ENCODE results near the gene REL.
A peak's percentile ranks its signal among the peaks of the same experiment; 100 is the strongest.
"Not testable (repeated sequence)": the region's sequence is repeated elsewhere in the genome, so short reads cannot be mapped to it uniquely, and the experiment has no call there.

The REL gene

DNA sequence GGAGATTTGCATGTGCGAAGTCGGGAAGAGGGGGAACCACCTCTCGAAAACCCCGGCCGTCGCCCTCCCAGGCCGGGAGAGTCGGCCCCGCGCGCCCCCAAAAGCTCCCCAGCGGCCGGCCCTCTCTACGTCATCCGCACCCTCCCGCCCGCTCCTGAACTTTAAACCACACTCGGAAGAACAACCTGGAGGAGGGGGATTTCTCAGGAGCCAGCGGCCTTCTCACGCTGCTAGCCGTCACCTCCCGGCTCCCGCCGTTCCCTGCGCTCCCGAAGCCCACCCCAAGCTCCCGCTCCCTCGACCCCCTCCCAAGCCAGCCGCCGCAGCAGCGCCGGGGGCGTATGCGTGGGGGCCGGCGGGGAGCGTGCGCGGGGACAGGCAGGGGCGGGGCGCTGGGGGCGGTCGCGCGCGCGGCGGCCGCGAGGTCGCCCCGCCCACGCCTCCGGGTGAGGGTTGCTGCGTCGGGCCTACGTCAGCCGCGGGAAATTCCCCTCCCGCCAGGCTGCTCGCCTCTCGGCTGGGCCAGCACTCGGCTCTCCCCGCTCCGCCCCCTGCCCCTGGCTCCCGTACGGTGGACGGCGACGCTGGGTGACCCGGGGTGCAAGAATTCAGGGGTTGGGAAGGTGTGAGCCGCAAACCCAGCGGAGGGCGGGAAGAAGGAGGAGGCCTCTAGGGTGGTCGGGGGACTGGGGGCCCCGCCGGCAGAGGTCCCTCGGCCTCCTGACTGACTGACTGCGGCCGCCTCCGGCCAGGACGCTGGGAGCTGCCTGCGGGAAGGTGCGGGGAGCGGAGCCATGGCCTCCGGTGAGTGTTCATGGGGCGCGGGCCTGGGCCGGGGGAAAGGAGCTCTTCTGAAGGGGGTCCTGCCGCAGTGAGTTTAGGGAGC, at the start of gene REL:
TSS of gene REL (plus strand) at position 528 of the 886 bp plus-strand sequence. CDS start at position 795, 267 bp downstream.
- DNase-seq (ENCODE audit: low spot score), result peak; percentile 92

DNA sequence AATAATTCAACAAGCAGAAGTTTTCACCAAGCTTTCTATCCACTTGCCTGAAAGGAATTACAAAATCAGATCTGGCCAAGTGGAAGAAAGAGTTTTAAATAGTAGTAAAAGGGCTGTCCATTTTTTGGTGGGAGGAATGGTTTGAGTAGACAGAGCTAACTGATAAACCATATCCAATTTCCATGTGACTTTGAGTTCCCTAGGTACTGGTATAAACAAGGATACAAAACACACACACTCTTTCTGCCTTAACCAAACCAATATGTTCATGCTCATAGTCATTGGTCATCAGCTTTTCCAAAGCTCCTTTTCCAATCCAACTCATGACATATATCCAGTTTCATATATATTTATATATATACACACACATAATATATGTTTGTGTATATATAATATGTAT, 49.5 kb upstream of the REL start:
- DNase-seq (ENCODE audit: low spot score), result no peak

DNA sequence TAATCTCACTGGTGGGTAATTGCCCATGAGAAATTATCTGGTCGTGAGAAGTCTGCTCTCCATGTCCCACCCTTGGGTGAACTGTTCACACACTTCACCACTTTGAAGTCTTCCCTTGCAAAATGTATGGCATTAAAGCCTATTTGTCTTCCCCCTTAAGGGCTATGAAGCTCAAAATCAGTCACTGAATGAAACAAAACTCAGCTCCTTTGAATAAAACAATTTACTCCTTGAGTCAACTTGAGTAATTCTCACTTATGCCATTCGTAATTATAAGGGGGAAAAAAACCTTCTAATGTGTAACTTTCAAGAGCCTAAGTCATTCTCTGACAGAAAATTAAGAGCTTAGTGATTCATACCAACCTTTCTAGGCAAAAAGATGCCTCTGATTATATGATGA, 48.8 kb upstream of the REL start:
- DNase-seq (ENCODE audit: low spot score), result no peak

DNA sequence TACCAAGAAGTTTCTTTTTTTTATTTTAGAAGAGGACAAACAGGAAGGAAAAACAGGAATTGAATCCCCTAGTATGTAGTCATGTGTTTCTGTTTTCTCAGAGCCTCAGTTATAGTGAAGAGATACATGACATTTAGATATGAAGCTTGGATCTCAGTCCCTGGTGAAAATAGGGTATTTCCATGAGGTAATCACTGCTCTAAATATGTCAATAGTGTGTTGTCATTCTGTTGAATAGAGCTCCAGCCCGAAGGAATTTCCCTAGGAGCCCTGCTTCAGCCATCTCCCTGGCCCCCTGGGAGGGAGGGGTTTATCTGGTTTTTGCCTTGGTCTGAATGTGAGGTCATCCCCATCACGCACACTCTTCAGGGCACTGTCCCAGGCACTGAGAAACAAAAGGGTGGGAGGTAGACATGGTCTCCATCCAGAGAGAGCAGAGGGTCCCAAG, 47.1 kb upstream of the REL start:
- no peak for DNase-seq (ENCODE audit: low spot score)

DNA sequence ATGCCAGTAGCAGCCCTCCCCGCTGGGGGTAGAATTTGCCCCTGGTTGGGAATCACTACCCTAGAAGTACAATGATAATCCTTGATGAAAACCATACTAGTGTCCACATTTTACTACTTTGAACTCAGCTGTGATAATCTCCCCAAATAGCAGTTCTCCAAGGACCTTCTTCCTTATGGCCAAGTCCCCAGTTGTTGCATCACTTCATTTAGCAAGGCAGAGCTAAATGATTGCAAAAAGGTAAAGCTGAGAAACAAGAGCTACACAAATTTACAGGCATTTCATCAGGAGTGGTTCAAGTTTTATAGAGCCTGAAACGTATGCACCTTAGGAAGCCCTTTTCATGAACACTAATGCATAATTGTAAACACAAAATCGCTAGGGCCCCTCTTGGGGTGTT, 44.9 kb upstream of the REL start:
- DNase-seq (ENCODE audit: low spot score), result no peak

DNA sequence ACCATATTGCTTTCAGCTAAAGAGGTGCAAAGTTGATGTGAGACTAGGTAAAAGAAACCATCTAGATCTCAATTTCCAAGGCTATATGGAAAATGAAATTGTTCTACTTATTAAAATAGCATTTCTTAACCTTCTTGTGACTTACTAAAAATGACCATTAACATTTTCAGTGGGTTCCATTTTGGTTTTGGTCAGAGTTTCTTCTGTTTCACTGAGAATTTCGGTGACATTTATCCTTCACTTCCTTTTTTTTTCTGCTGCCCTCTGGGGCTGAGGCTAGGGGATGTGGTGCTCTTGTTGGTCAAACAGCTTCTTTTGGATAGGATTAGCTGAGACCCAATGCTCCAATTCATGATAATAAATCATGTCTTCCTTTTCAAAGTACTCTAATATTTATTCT, 44.3 kb upstream of the REL start:
- no peak for DNase-seq (ENCODE audit: low spot score)

DNA sequence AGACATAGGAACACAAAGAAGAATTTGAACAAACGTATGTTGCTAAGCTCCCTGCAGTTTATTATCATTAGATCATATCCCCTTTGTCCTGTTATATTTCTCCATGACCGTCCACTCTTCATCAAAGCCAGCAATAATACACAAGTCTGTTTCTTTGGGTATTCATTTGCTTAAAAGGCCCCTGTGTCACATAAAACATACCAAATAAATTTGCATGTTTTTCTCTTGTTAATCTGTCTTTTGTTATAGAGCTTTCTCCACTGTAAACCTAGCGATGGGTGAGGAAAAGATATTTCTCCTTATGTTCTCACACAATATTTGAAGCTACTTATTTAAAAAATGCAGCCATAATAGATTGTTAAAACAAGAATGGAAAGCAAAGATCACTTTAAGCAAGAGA, 42.9 kb upstream of the REL start:
- no peak for DNase-seq (ENCODE audit: low spot score)

DNA sequence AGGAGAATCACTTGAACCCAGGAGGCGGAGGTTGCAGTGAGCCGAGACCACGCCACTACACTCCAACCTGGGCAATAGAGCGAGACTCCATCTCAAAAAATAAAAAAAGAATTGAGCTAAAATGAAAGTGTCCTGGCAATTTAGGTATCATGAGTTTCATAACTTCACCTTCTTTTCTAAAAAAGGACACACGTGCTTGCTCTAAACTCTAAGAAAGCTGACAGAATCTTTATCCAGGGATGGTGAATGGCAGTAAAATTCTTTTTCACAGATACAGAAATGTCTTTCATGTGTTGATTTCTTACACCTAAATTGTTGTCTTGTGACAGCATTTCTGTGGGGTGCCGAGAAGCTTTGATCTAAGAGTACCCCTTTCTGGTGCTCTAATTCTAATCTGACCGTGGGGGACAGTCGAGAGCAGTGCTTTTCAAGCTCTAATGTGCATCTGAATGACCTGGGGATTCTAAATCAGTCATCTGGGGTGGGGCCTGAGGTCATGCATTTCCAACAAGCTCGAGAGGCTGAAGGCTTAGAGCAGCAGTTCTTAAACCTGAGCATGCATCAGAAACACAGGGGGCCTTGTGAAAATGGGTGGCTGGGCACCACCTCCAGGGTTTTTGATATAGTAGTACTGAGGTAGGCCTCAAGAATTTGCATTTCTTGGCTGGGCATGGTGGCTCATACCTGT, 42.1 kb upstream of the REL start:
- no peak for DNase-seq (ENCODE audit: low spot score)

DNA sequence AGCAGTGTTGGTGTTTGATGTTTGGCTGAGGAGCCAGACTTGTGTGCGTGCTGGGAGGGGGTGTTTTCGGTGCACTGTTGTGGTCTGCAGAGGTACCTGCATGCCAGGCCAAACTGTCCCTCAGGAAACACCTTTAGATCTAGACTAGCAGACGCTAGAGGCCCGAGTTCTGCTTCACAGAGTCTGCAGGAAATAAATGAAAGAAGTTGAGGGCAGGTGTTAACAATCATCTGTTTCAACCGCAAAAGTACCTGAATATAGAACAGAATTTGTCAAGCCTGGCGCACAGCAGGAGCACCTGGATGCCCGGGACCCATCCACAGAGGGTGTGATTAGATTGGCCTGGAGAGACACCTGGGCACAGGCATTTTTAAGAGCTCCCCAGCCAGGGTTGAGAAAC, 40.5 kb upstream of the REL start:
- no peak for DNase-seq (ENCODE audit: low spot score)

DNA sequence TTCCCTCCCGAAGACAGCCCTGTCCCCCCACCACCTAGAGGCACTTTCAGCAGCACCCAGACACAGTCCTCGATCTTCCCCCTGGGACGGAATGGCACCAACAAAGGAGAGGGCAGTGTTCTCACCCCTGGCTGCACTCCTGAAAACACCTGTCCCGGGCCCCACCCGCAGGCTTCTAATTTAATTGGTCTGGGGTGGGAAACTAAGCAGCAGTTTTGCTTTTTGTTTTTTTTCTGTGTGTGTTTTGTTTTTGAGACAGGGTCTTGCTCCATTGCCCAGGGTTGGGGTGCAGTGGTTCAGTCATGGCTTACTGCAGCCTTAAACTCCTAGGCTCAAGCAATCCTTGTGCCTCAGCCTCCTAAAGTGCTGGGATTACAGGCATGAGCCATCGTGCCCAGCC, 38.4 kb upstream of the REL start:
- no peak for DNase-seq (ENCODE audit: low spot score)

DNA sequence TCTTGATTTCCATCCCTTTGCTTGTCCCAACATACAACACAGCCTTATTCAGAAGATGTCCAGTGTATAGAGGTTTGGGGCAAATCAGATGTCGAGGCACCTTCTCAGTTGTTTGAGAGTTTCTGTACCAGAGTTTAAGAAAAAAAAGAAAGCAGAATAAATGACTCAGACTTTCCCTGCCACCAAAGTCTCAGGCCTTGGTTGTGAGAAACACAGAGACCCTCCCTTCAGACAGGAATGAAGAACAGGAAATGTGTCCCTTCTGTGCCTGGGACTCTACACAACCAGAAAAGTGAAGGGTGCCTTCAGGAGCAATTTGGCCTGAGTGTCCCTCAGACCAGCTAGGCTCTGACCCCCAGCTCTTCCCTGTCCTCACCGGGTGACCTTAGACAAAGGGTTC, 37.3 kb upstream of the REL start:
- no peak for DNase-seq (ENCODE audit: low spot score)

DNA sequence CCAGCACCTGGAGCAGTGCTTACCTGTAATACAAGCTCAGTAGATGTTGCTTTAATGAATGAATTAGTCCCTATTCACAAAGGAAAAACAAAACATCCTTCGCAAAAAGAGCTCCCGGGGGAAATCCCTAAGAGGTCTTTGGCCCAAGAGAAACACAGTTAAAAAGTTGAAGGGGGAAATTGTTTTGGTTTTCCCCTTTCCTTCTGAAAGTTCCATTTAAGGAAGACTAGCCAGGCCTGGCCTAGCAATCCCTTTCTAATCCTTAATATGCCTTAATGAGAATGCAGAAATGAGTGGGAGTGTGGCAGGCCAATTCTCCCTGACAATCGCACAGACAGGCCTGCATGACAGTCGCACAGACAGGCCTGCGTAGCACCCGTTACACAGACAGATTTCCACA, 33.5 kb upstream of the REL start:
- DNase-seq (ENCODE audit: low spot score), result no peak

DNA sequence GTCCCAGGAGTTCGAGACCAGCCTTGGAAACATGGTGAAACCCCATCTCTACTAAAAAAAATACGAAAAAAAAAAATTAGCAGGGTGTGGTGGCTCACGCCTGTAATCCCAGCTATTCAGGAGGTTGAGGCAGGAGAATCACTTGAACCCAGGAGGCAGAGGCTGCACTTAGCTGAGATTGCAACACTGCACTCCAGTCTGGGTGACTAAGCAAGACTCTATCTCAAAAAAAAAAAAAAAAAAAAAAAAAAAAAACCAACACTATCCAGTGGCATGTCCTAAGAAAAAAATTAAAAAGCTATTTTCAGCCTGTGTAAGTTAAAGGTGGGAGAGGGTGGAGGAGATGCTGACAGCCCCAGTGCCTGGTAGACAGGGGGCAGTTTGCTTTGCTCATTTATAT, 32.2 kb upstream of the REL start:
- no peak for DNase-seq (ENCODE audit: low spot score)

DNA sequence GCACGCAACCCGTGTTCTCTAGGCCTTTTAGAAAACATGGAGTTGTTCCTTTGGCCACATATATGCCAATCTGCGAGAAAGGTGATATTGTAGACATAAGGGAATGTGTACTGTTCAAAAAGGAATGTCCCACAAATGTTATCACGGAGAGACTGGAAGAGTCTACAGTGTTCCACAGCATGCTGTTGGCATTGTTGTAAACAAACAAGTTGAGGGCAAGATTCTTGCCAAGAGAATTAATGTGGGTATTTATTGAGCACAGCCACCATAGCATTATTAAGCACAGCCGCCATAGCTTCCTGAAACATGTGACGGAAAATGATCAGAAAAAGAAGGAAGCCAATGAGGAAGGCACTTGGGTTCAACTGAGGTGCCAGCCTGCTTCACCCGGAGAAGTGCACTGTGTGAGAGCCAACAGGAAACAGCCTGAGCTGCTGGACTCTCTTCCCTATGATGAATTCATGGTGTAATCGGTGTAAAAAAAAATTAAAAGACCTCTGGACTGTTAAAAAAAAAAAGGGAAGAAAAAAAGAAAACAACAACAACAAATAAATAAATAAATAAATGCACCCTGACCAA, 29.0 kb upstream of the REL start:
- no peak for DNase-seq (ENCODE audit: low spot score)

DNA sequence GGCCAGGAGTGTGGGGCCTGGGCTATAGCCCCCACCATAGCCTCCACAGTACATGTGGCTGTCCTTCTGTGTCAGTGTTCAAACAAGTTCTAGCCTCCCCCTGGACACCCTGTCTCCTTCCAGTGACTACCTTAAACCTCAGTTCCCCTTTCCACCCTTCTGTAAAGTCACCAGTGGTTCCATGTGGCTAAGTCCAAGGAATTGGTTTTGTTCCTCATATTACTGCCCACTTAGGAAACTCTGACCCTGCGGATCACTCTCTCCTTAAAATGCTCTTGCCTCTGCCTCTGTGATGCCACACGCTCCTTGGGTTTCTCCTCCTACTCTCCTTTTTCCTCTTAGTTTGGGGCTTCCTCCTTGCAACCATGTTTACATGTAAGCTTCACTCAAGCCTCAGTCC, 27.8 kb upstream of the REL start:
- no peak for DNase-seq (ENCODE audit: low spot score)

DNA sequence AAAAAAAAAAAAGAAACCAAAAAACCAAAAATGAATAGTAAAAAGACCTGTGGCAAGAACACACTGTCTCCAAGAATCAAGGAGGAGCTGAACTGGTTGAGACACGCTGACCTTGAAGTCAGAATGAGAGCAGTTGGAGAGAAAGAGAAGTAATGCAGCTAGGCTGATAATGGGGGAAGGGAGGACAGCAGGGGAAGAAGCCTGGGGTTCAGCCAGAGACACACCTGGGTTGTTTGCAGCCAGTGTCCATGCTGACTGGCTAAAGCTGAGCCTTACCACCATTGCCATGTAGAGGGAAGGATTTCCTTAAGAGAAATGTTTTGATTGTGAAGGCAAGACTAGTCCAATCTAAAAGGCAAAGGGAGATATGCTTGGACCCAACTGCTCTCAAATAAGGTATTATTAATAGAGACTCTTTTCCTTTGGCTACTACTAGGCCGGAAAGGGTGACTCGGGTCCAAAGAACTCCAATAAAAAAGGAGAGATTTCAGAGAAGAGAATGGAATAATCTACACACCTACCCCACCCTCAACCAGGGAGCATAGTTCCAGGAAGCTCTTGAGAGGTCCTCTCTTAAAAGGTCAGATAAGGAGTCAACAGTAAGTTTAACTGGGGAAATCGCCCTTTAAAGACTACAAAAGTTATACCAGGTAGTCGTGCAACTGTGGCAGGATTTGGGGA, 25.2 kb upstream of the REL start:
- DNase-seq (ENCODE audit: low spot score), result no peak

DNA sequence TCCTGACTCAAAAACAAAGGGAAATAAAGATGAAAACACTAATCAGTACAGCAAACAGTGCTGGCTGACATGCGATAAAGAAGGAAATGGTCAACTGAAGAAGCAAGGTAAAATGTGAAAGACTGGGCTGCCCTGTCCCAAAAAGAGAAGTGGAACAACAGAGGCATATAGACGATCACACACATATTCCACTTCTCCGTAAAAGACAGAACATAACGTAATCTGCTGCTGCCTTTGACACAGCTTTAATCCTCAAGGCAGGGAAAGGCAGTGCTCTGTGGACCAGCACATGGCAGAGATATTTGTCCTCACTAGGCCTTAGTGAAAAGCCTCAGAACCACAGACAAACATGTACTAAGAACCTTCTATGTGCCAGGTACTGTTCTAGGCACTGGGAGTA, 24.3 kb upstream of the REL start:
- DNase-seq (ENCODE audit: low spot score), result no peak

DNA sequence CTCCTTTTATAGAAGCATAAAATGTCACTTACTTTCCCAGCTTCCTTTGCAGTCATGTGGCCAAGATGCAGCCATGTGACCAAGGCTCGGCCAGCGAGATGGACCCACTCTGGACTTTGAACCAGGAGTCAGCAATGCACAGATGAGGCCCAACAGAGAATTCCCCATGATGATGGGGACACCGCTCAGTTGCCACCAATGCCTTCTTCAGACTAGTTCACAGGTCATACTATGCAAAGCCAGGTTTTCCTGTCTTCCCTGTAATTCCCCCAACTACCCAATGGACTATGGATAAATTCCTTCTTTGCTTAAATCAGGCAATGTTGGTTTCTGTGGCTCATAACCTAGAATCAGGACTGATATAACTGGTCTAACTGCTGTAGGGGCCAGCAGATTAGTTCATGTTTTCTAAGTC, 22.5 kb upstream of the REL start:
- no peak for DNase-seq (ENCODE audit: low spot score)

DNA sequence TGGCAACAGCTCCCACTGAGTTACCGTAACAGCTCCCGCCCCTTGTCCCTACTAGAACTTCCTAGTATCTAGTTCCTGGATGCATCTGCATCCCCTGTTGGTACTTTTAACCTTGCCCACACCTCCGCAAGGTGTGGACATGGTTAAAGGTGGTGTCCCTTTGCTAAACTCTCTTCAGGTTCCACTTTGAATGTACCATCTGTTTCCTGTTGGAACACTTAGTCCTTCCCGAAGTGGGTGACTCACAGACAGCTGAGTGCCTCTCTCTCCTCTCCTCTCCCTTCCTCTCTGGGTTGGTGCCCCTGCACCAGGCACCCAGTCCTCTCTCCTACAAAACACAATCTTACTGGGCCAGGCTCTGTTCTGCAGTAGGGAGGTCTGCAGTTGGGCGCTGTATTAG, 19.6 kb upstream of the REL start:
- no peak for DNase-seq (ENCODE audit: low spot score)

DNA sequence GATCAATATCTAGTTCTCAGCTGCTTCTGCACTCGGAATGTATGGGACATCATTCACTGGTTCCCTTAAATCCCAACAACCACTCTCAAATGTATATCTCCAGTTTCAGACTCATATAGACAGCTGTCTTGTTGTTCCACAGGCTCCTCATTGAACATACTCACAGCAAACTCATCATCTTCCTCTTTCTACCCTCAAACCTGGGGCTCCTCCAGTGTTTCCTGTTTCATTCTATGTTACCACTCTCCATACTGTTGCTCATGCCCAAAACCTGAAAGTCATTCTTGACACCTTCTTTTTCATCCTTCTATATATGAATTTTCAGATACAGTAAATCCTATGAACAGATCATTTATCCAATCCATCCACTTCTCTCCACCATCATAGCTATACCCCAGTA, 18.7 kb upstream of the REL start:
- no peak for DNase-seq (ENCODE audit: low spot score)

DNA sequence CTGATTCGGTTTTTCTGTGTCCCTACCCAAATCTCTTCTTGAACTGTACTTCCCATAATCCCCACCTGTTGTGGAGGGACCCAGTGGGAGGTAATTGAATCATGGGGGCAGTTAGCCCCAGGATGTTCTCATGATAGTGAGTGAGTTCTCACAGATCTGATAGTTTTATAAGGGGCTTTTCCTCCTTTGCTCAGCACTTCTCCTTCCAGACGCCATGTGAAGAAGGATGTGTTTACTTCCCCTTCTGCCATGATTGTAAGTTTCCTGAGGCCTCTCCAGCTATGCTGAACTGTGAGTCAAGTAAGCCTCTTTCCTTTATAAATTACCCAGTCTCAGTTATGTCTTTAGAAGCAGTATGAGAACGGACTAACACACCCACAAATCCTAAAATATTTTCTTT, 16.0 kb upstream of the REL start:
- DNase-seq (ENCODE audit: low spot score), result not testable (repeated sequence)

DNA sequence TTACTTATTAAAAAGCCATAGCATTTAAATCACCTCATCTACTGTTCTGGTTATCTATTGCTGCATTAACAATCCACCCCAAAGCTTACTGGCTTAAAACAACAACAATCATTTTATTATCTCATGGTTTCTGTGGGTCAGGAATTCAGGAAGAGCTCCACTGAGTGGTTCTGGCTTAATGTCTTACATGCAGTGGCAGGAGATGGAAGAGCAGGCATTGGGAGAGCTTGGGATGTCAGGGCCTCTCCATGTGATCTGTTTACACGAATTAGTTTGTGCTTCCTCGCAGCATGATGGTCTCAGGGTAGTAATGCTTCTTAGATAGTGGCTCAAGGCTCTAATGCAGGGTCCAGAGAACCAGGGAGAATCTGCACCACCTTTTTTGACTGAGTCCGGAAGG, 14.4 kb upstream of the REL start:
- no peak for DNase-seq (ENCODE audit: low spot score)

DNA sequence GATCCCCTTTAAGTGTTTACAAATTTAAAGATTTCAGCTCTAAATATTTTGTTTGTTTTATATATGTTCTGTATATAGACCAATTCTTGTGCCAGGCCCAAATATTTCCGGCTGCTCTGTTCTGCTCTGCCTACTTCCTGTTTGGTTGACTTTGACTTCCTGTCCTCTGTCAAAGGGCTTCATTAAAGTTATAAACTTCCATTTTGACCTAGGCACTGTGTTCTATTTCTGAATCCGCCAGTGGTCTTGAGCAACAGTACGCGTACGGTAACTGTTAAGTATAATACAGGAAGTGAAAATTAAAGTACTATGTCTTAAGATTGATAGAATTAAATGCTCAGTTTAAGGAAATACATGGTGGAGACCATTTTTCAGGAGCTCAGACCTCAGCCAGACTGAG, 13.5 kb upstream of the REL start:
- DNase-seq (ENCODE audit: low spot score), result no peak
